IMR-90 (cell line): Measurements from ENCODE around the gene SERF2. TPM values are rescaled to one million over a fixed set of nuclear protein-coding genes. Genes with fewer than 3 reads are reported as not detected.

Source experiments
- ATAC-seq: fragments of 200-7000 bp; cut with Tn5 transposase; 2 replicates; pipeline ENCODE4 v1.9.1; 2020; ENCODE audit warnings: low read depth, mild to moderate bottlenecking, moderate library complexity
- BruUV-seq: library from RNA; stranded (reverse); fragments of 400-500 nt; replicated peaks from 2 replicates; lab custom pipeline; 2021; lab: Mats Ljungman, UMichigan
- CTCF ChIA-PET: fragments of 300-600 bp; formaldehyde crosslinking; extraction: SDS; loops from one replicate; lab custom pipeline; 2021; ENCODE audit warnings: antibody characterized with exemption; lab: Yijun Ruan, JAX
- POLR2A ChIA-PET: fragments of 300-600 bp; sonication (Branson Sonifier 250); formaldehyde crosslinking; loops from one replicate; lab custom pipeline; 2022; ENCODE audit warnings: antibody characterized with exemption; ENCODE audit not compliant: unreplicated experiment; lab: Charles Lee
- DNase-seq: peaks from one replicate; pipeline ENCODE4 v3.0.0; 2013
- H2AFZ ChIP-seq: replicated peaks from 2 replicates; pipeline ENCODE3; 2013; ENCODE audit warnings: low read length, mild to moderate bottlenecking; ENCODE audit not compliant: poor library complexity
- H2AK5ac ChIP-seq: 2 replicates; pipeline ENCODE4 v1.6.1; 2013; ENCODE audit warnings: low read depth, low read length, inconsistent platforms
- H2AK9ac ChIP-seq: replicated peaks from 2 replicates; pipeline ENCODE3; 2013; ENCODE audit warnings: mild to moderate bottlenecking, low read depth, low read length, moderate library complexity; ENCODE audit not compliant: poor library complexity
- H2BK120ac ChIP-seq: 2 replicates; pipeline ENCODE4 v1.6.1; 2013; ENCODE audit warnings: low read depth, low read length, inconsistent platforms
- H2BK15ac ChIP-seq: 3 replicates; pipeline ENCODE4 v1.6.1; 2013; ENCODE audit warnings: low read depth, low read length, inconsistent platforms
- H2BK20ac ChIP-seq: 2 replicates; pipeline ENCODE4 v1.6.1; 2013; ENCODE audit warnings: low read depth, mild to moderate bottlenecking, inconsistent platforms, low read length, moderate library complexity
- H2BK5ac ChIP-seq: 2 replicates; pipeline ENCODE4 v1.6.1; 2013; ENCODE audit warnings: mild to moderate bottlenecking, low read depth, low read length, inconsistent platforms; ENCODE audit not compliant: poor library complexity, severe bottlenecking
- H3K14ac ChIP-seq: replicated peaks from 2 replicates; pipeline ENCODE4 v1.6.1; 2013; ENCODE audit warnings: low read depth, low read length, inconsistent platforms
- H3K18ac ChIP-seq: 2 replicates; pipeline ENCODE4 v1.6.1; 2013; ENCODE audit warnings: low read depth, low read length, control low read depth
- H3K23ac ChIP-seq: 2 replicates; pipeline ENCODE4 v1.6.1; 2013; ENCODE audit warnings: low read depth, low read length, inconsistent platforms
- H3K27ac ChIP-seq: 2 replicates; pipeline ENCODE4 v1.5.1; 2013; ENCODE audit warnings: mild to moderate bottlenecking, control low read depth, low read length; ENCODE audit not compliant: insufficient read depth
- H3K27me3 ChIP-seq: 2 replicates; pipeline ENCODE4 v1.6.1; 2013; ENCODE audit warnings: low read length; ENCODE audit not compliant: control insufficient read depth, insufficient read depth
- H3K36me3 ChIP-seq: 2 replicates; pipeline ENCODE4 v1.6.1; 2013; ENCODE audit warnings: low read length, mixed read lengths; ENCODE audit not compliant: control insufficient read depth, insufficient read depth
- H3K4ac ChIP-seq: 2 replicates; pipeline ENCODE4 v1.6.1; 2013; ENCODE audit warnings: low read depth, low read length, inconsistent platforms
- H3K4me1 ChIP-seq: 2 replicates; pipeline ENCODE4 v1.6.1; 2013; ENCODE audit warnings: low read length, mixed read lengths; ENCODE audit not compliant: control insufficient read depth, insufficient read depth
- H3K4me2 ChIP-seq: 2 replicates; pipeline ENCODE4 v1.6.1; 2013; ENCODE audit warnings: low read depth, mild to moderate bottlenecking, control low read depth, low read length, moderate library complexity
- H3K4me3 ChIP-seq: 2 replicates; pipeline ENCODE4 v1.5.1; 2013; ENCODE audit warnings: low read depth, mild to moderate bottlenecking, control low read depth, low read length, moderate library complexity; ENCODE audit not compliant: insufficient read depth
- H3K56ac ChIP-seq: 2 replicates; pipeline ENCODE4 v1.6.1; 2013; ENCODE audit warnings: low read length, inconsistent platforms; ENCODE audit not compliant: insufficient read depth; ENCODE audit errors: extremely low read depth
- H3K79me1 ChIP-seq, 2 experiments: 2 replicates each; pipeline ENCODE4 v1.6.1; 2013; ENCODE audit warnings: low read length in 2 of 2, inconsistent platforms in 1 of 2, low read depth in 1 of 2
- H3K9ac ChIP-seq: 2 replicates; pipeline ENCODE4 v1.6.1; 2013; ENCODE audit warnings: low read depth, low read length, control low read depth
- H3K9me1 ChIP-seq: 2 replicates; pipeline ENCODE4 v1.6.1; 2013; ENCODE audit warnings: low read length, inconsistent platforms; ENCODE audit not compliant: insufficient read depth
- H3K9me3 ChIP-seq: 2 replicates; pipeline ENCODE4 v1.6.1; 2013; ENCODE audit warnings: low read length; ENCODE audit not compliant: control insufficient read depth, insufficient read depth
- H4K20me1 ChIP-seq: 2 replicates; pipeline ENCODE4 v1.6.1; 2013; ENCODE audit warnings: low read length, inconsistent platforms; ENCODE audit not compliant: insufficient read depth
- H4K5ac ChIP-seq: 2 replicates; pipeline ENCODE4 v1.6.1; 2013; ENCODE audit warnings: mild to moderate bottlenecking, low read depth, low read length, control low read depth
- H4K8ac ChIP-seq, 2 experiments: 2 replicates each; pipeline ENCODE4 v1.6.1; 2013; ENCODE audit warnings: low read depth in 2 of 2, low read length in 2 of 2, control low read depth in 1 of 2, inconsistent platforms in 1 of 2
- H4K91ac ChIP-seq: 2 replicates; pipeline ENCODE4 v1.6.1; 2013; ENCODE audit warnings: low read depth, low read length, inconsistent platforms; ENCODE audit not compliant: insufficient read depth
- BHLHE40 ChIP-seq: fragments of 150-350 bp; IDR thresholded peaks from 2 replicates; pipeline ENCODE4 v1.6.1; 2016; ENCODE audit warnings: mild to moderate bottlenecking, low read depth, low read length
- CEBPB ChIP-seq: IDR thresholded peaks from 2 replicates; pipeline ENCODE4 v1.6.1; 2012; ENCODE audit warnings: low read depth, low read length, improper control_type of control experiment
- CHD1 ChIP-seq: IDR thresholded peaks from 2 replicates; pipeline ENCODE4 v1.6.1; 2012; ENCODE audit warnings: low read depth, low read length, improper control_type of control experiment
- MAFK ChIP-seq: IDR thresholded peaks from 2 replicates; pipeline ENCODE4 v1.6.1; 2012; ENCODE audit warnings: low read depth, low read length, improper control_type of control experiment
- MAZ ChIP-seq: IDR thresholded peaks from 2 replicates; pipeline ENCODE4 v1.6.1; 2012; ENCODE audit warnings: low read depth, mild to moderate bottlenecking, low read length, improper control_type of control experiment, moderate library complexity, borderline replicate concordance
- MXI1 ChIP-seq: IDR thresholded peaks from 2 replicates; pipeline ENCODE4 v1.6.1; 2012; ENCODE audit warnings: low read depth, mild to moderate bottlenecking, low read length, moderate library complexity, borderline replicate concordance
- POLR2A ChIP-seq: IDR thresholded peaks from 2 replicates; pipeline ENCODE4 v1.6.1; 2012; ENCODE audit warnings: mild to moderate bottlenecking, low read depth, low read length
- RAD21 ChIP-seq: IDR thresholded peaks from 2 replicates; pipeline ENCODE4 v1.6.1; 2012; ENCODE audit warnings: low read length, improper control_type of control experiment
- RCOR1 ChIP-seq: IDR thresholded peaks from 2 replicates; pipeline ENCODE4 v1.6.1; 2012; ENCODE audit warnings: mild to moderate bottlenecking, low read length, improper control_type of control experiment; ENCODE audit not compliant: insufficient replicate concordance
- RFX5 ChIP-seq: IDR thresholded peaks from 2 replicates; pipeline ENCODE4 v1.8.0; 2012; ENCODE audit warnings: low read depth, mild to moderate bottlenecking, low read length, moderate library complexity
- SMC3 ChIP-seq: fragments of 150-350 bp; IDR thresholded peaks from 2 replicates; pipeline ENCODE4 v1.6.1; 2016; ENCODE audit warnings: low read depth, mild to moderate bottlenecking, antibody characterized with exemption, low read length, moderate library complexity
- dilution Hi-C: fragments of 300-500 bp; cut with HindIII; formaldehyde crosslinking; loops from one replicate; pipeline ENCODE4 v1.14.3; 2018; ENCODE audit warnings: low sequenced_read_pairs; ENCODE audit not compliant: unreplicated experiment
- in situ Hi-C: fragments of 300-500 bp; cut with MboI; formaldehyde crosslinking; loops from 3 replicates; pipeline ENCODE4 v1.14.3; 2019; ENCODE audit warnings: low sequenced_read_pairs, inconsistent platforms, mixed read lengths
- intact Hi-C: fragments of 100-400 bp; cut with micrococcal nuclease; formaldehyde crosslinking; loops from 2 replicates; pipeline ENCODE4 v1.10.0; 2022
- polyA plus RNA-seq, 3 experiments: library from polyadenylated mRNA; depleted of rRNA; stranded (reverse); fragments of >200 nt; gene quantifications; 2 replicates each; pipeline ENCODE4 v1.2.3, GENCODE V29; 2012; ENCODE audit warnings: low replicate concordance in 1 of 3
- total RNA-seq: library from RNA; depleted of rRNA; stranded (reverse); fragments of >200 nt; gene quantifications from 2 replicates; pipeline ENCODE4 v1.2.3, GENCODE V29; 2012
- TF ChIP-seq, protein P1 (sequence below): fragments of 150-350 bp; IDR thresholded peaks from 2 replicates; pipeline ENCODE4 v1.6.1; 2017; ENCODE audit warnings: mild to moderate bottlenecking, antibody characterized with exemption, low read length, low read depth
- TF ChIP-seq, protein P2 (sequence below): fragments of 150-350 bp; IDR thresholded peaks from 2 replicates; pipeline ENCODE4 v1.6.1; 2016; ENCODE audit warnings: low read depth, mild to moderate bottlenecking, low read length, moderate library complexity, borderline replicate concordance

SERF2 gene
- total and polyA plus RNA-seq, 2 of the 4 experiments (the other 2 are of a cell fraction): 526 to 2,187 TPM

DNA sequence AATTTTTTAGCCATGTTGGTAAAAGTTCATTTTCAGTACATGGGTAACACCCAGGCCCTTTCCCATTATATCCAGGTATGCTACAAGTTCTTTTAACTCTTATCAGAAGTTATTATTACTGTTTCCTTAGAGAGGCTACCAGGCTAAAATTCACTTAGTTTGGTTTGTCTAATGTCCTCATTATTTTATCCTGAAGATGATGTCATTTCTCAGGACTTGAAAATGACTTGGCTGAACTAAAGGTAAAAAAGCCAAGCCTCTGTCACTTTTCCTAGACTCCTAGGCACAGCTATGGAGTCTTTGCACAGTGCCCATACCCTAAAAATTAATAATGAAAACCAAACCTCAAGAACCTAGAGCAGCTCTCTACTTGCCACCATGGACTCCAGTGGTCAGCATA is 19.5 kb upstream of the SERF2 start:
- H3K9me1 ChIP-seq: 0 out of 2 replicates have a peak, but pooled peaks cover 4% of the 10 kb centered on the region
- no peak overlapping the region for H2BK20ac ChIP-seq
- dilution Hi-C loops (no loop called here), in situ Hi-C loops (no loop called here), intact Hi-C loops (loop anchor here (10.0 kb wide), 1 partner anchor 258 kb away; the partner anchor contains the start of gene MAP1A)
- H4K8ac ChIP-seq: no peak overlapping the region
- H2BK120ac ChIP-seq: no peak overlapping the region
- CTCF ChIA-PET: no interaction called here
- TF ChIP-seq, protein P1, sequence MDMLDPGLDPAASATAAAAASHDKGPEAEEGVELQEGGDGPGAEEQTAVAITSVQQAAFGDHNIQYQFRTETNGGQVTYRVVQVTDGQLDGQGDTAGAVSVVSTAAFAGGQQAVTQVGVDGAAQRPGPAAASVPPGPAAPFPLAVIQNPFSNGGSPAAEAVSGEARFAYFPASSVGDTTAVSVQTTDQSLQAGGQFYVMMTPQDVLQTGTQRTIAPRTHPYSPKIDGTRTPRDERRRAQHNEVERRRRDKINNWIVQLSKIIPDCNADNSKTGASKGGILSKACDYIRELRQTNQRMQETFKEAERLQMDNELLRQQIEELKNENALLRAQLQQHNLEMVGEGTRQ: no peak
- TF ChIP-seq MXI1 (no peak), CHD1 (no peak), SMC3 (no peak), POLR2A (no peak), MAZ (no peak), RFX5 (no peak), BHLHE40 (no peak), RCOR1 (no peak), CEBPB (no peak), MAFK (no peak), RAD21 (no peak)
- TF ChIP-seq, protein P2, sequence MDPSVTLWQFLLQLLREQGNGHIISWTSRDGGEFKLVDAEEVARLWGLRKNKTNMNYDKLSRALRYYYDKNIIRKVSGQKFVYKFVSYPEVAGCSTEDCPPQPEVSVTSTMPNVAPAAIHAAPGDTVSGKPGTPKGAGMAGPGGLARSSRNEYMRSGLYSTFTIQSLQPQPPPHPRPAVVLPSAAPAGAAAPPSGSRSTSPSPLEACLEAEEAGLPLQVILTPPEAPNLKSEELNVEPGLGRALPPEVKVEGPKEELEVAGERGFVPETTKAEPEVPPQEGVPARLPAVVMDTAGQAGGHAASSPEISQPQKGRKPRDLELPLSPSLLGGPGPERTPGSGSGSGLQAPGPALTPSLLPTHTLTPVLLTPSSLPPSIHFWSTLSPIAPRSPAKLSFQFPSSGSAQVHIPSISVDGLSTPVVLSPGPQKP: no peak
- H4K20me1 ChIP-seq: no peaks in the 10 kb centered on the region; the same call in none of the 2 replicates
- no peak overlapping the region for H3K27ac ChIP-seq
- no peak overlapping the region for H3K4me3 ChIP-seq
- H3K23ac ChIP-seq: no peak overlapping the region
- DNase-seq (no peak), ATAC-seq (no peak)
- H2AFZ ChIP-seq: no peak overlapping the region
- peaks cover 29% of the 10 kb centered on the region for H3K36me3 ChIP-seq
- no peak overlapping the region for H3K14ac ChIP-seq
- no peak overlapping the region for H3K4ac ChIP-seq
- no peaks in the 10 kb centered on the region for H3K9me3 ChIP-seq
- no TSS peak for BruUV-seq
- H2BK5ac ChIP-seq: no peak overlapping the region
- no peaks in the 10 kb centered on the region for H3K27me3 ChIP-seq
- H3K79me1 ChIP-seq: peaks cover 10 to 16% of the 10 kb centered on the region in 2 experiments; a peak in 3 of 4 replicates
- H3K4me2 ChIP-seq: no peak overlapping the region
- H3K56ac ChIP-seq: no peak overlapping the region
- H4K91ac ChIP-seq: no peak overlapping the region
- H3K9ac ChIP-seq: no peak overlapping the region
- H3K4me1 ChIP-seq: peaks cover 5% of the 10 kb centered on the region; the same call in 1 of the 2 replicates
- H2AK5ac ChIP-seq: no peak overlapping the region
- no peak overlapping the region for H2AK9ac ChIP-seq
- POLR2A ChIA-PET: no interaction called here
- no peak overlapping the region for H4K5ac ChIP-seq
- H3K18ac ChIP-seq: no peak overlapping the region
- no peak overlapping the region for H2BK15ac ChIP-seq
